Activated effector memory CD4-positive, alpha-beta T cell treated with anti-CD3 and anti-CD28 coated beads, Interleukin-2, amount 50 U/mL, for 16 hours (primary cell): Measurements from ENCODE around the gene SLITRK3.

Experiments used
- DNase-seq: peaks from one replicate; pipeline ENCODE4 v3.0.0-alpha.2; 2020

Gene SLITRK3

GRCh38 chr3:165195640-165196576 is at the start of gene SLITRK3:
TSS of gene SLITRK3 (minus strand) at chr3:165196384. CDS start at chr3:165190830, 5,554 bp downstream.
- no peak for DNase-seq

GRCh38 chr3:165243597-165243996 is 47.4 kb upstream of the SLITRK3 start:
- no peak for DNase-seq

GRCh38 chr3:165233501-165234195 is 37.5 kb upstream of the SLITRK3 start:
- DNase-seq: no peak

GRCh38 chr3:165225604-165226003 is 29.4 kb upstream of the SLITRK3 start:
- no peak for DNase-seq

GRCh38 chr3:165217739-165218138 is 21.6 kb upstream of the SLITRK3 start:
- no peak for DNase-seq

- no peak for DNase-seq
Observed at GRCh38 chr3:165212580-165212979, 16.4 kb upstream of the SLITRK3 start.

GRCh38 chr3:165211721-165212120 is 15.5 kb upstream of the SLITRK3 start:
- no peak for DNase-seq

- DNase-seq: no peak
Observed at GRCh38 chr3:165210727-165211126, 14.5 kb upstream of the SLITRK3 start.

GRCh38 chr3:165210132-165210531 is 13.9 kb upstream of the SLITRK3 start:
- DNase-seq: no peak

GRCh38 chr3:165206454-165207266 is 10.5 kb upstream of the SLITRK3 start:
- no peak for DNase-seq

GRCh38 chr3:165204445-165204844 is 8.3 kb upstream of the SLITRK3 start:
- no peak for DNase-seq

- no peak for DNase-seq
Observed at GRCh38 chr3:165202995-165203394, 6.8 kb upstream of the SLITRK3 start.

- no peak for DNase-seq
Observed at GRCh38 chr3:165201964-165202363, 5.8 kb upstream of the SLITRK3 start.

- no peak for DNase-seq
Observed at GRCh38 chr3:165197481-165197800, 1.3 kb upstream of the SLITRK3 start.

GRCh38 chr3:165196577-165197480 is 645 bp upstream of the SLITRK3 start:
- no peak for DNase-seq

- no peak for DNase-seq
Observed at GRCh38 chr3:165195241-165195639, 944 bp downstream of the SLITRK3 start.

GRCh38 chr3:165194511-165195240 is 1.5 kb downstream of the SLITRK3 start:
- no peak for DNase-seq

- DNase-seq: no peak
Observed at GRCh38 chr3:165193366-165194254, 2.6 kb downstream of the SLITRK3 start.

- DNase-seq: no peak
Observed at GRCh38 chr3:165192610-165193192, 3.5 kb downstream of the SLITRK3 start.

GRCh38 chr3:165191491-165191890 is 4.7 kb downstream of the SLITRK3 start:
- DNase-seq: no peak
